Esophagus squamous epithelium (tissue), 5 donors: ENCODE data around the gene DHRS1. TPM values are rescaled to one million over a fixed set of nuclear protein-coding genes. Genes with fewer than 3 reads are reported as not detected.

ENCODE experiments used
- DNase-seq: peaks from one replicate; lab custom pipeline; 2025; lab: John Stamatoyannopoulos, UW
- H3K27ac ChIP-seq, 4 donors: fragments of 200-600 bp; sonication (generic); one replicate each; pipeline ENCODE4 v1.5.1; 2016 to 2019; ENCODE audit warnings: mild to moderate bottlenecking in 1 of 4
- H3K27me3 ChIP-seq, 4 donors: fragments of 200-600 bp; sonication (generic); 1 replicate in 3 of 4; 2 replicates in 1 of 4; pipeline versions ENCODE4 v1.5.1 to v1.6.0; 2017 to 2021; ENCODE audit warnings: antibody characterized with exemption in 1 of 4
- H3K36me3 ChIP-seq, 3 donors: fragments of 200-600 bp; sonication (generic); one replicate each; pipeline ENCODE4 v1.5.1; 2016 to 2019
- H3K4me1 ChIP-seq, 3 donors: fragments of 200-600 bp; sonication (generic); one replicate each; pipeline ENCODE4 v1.5.1; 2017 to 2019
- H3K4me3 ChIP-seq, 4 donors: fragments of 200-600 bp; sonication (generic); 1 replicate in 3 of 4; 2 replicates in 1 of 4; pipeline ENCODE4 v1.5.1; 2016 to 2019; ENCODE audit warnings: mild to moderate bottlenecking in 2 of 4, moderate library complexity in 1 of 4
- H3K9me3 ChIP-seq, 3 donors: fragments of 200-600 bp; sonication (generic); one replicate each; pipeline ENCODE4 v1.5.1; 2016 to 2019
- CTCF ChIP-seq, 6 experiments: fragments of 450-650 bp in 4 of 6; fragments of 200-600 bp in 2 of 6; sonication (generic) in 2 of 6; IDR thresholded peaks; one replicate each; pipeline ENCODE4 v1.5.1; 2016 to 2019; ENCODE audit warnings: antibody characterized with exemption in 6 of 6, mild to moderate bottlenecking in 4 of 6, moderate library complexity in 4 of 6
- POLR2A ChIP-seq, 4 donors: fragments of 450-650 bp; IDR thresholded peaks; one replicate each; pipeline ENCODE4 v1.6.1; 2017; ENCODE audit warnings: antibody characterized with exemption in 4 of 4, mild to moderate bottlenecking in 4 of 4, moderate library complexity in 3 of 4
- WGBS, 2 donors: methylation state at CpG; one replicate each; pipeline ENCODE4 v1.1.5; 2018; 5-methylcytosine and 5-hydroxymethylcytosine counted together
- intact Hi-C: fragments of 100-400 bp; cut with DNase I; formaldehyde crosslinking; loops from one replicate; pipeline ENCODE4 v1.15.0; 2022
- total RNA-seq, 4 donors: library from RNA; depleted of rRNA; stranded (reverse); fragments of >200 nt; gene quantifications; one replicate each; pipeline ENCODE4 v1.1.0, GENCODE V29; 2016
- donor health status: DM: yes; HTN: yes; CAD: no.

DHRS1 gene
- total RNA-seq, 4 donors from 2014 or later = 81.6 to 164 (median 101) TPM

GRCh38 chr14:24274101-24274543 is 25.5 kb downstream of the DHRS1 start:
- no peak for DNase-seq
- Histone ChIP-seq H3K36me3 (peaks cover 0 to 12% (median 3%) of the 10 kb centered on the region in 3 donors), H3K27ac (peak overlapping the region; percentile 85 to 100 (median 96)), H3K9me3 (no peaks in the 10 kb centered on the region), H3K4me1 (peaks cover 24 to 94% (median 31%) of the 10 kb centered on the region in 3 donors), H3K4me3 (no peak overlapping the region), H3K27me3 (no peaks in the 10 kb centered on the region)
- TF ChIP-seq CTCF (IDR thresholded peaks at IDR 0.05) (peak in 1 of 6 experiments; percentile 2), POLR2A (IDR thresholded peaks at IDR 0.05) (peak in 1 of 4 donors; percentile 31)
- WGBS, 2 donors = 20 to 25% methylated on average over 3 of the region's 3 CpGs
- intact Hi-C loops = no loop called here

GRCh38 chr14:24273422-24273998 is 26.1 kb downstream of the DHRS1 start:
- H3K4me3 ChIP-seq = no peak overlapping the region
- peaks cover 18 to 94% (median 25%) of the 10 kb centered on the region in 3 donors for H3K4me1 ChIP-seq
- 47 to 62% methylated on average over 2 to 3 of the region's 3 CpGs for WGBS, 2 donors
- H3K27me3 ChIP-seq = no peaks in the 10 kb centered on the region
- no peak for DNase-seq
- TF ChIP-seq POLR2A (IDR thresholded peaks at IDR 0.05) (no peak), CTCF (IDR thresholded peaks at IDR 0.05) (peak in 3 of 6 experiments; percentile 14 to 59 (median 19))
- H3K9me3 ChIP-seq = no peaks in the 10 kb centered on the region
- H3K36me3 ChIP-seq = peaks cover 0 to 18% (median 3%) of the 10 kb centered on the region in 3 donors
- intact Hi-C loops = no loop called here
- peak overlapping the region; percentile 85 to 100 (median 96) for H3K27ac ChIP-seq

DNA sequence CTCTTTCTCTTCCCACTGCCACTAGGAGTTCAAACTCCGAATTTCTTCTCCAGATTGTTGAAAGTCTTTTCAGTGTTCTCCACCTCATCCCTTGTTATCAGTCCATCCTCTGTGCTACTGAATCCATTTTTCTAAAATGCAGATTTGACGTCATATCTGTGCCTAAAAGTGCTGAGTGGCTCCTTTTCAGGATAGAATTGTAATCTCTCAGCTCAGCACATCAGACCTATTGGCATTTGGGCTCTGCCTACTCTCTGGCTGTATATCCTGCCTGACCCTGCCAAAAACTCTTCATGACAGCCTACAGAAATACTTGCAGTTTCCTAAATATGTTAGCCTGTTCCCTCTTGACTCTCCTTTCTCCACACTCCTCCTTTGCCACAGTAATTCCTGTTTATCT is 27.1 kb downstream of the DHRS1 start:
- Histone ChIP-seq H3K4me3 (no peak overlapping the region), H3K36me3 (peaks cover 3 to 28% (median 11%) of the 10 kb centered on the region in 3 donors), H3K9me3 (no peaks in the 10 kb centered on the region), H3K4me1 (peaks cover 10 to 94% (median 25%) of the 10 kb centered on the region in 3 donors), H3K27me3 (no peaks in the 10 kb centered on the region), H3K27ac (peak overlapping the region; percentile 95 to 100 (median 98))
- no peak for DNase-seq
- no peak for TF ChIP-seq POLR2A (IDR thresholded peaks at IDR 0.05)
- TF ChIP-seq CTCF (IDR thresholded peaks at IDR 0.05) = no peak
- intact Hi-C loops = no loop called here
- 61 to 71% methylated on average over 2 of the region's 2 CpGs for WGBS, 2 donors

GRCh38 chr14:24271834-24272263 is 27.7 kb downstream of the DHRS1 start:
- DNase-seq = no peak
- intact Hi-C loops = no loop called here
- no peaks in the 10 kb centered on the region for H3K9me3 ChIP-seq
- peak overlapping the region; percentile 95 to 100 (median 98) for H3K27ac ChIP-seq
- WGBS, 2 donors = 11 to 18% methylated on average over 3 of the region's 3 CpGs
- no peaks in the 10 kb centered on the region for H3K27me3 ChIP-seq
- H3K4me1 ChIP-seq = peaks cover 5 to 92% (median 25%) of the 10 kb centered on the region in 3 donors
- peaks cover 9 to 34% (median 15%) of the 10 kb centered on the region in 3 donors for H3K36me3 ChIP-seq
- no peak for TF ChIP-seq POLR2A (IDR thresholded peaks at IDR 0.05)
- TF ChIP-seq CTCF (IDR thresholded peaks at IDR 0.05) = no peak
- peak overlapping the region; percentile 65 to 97 (median 89) for H3K4me3 ChIP-seq

GRCh38 chr14:24271134-24271833 is 28.3 kb downstream of the DHRS1 start, which contains the start of gene RABGGTA:
Gene RABGGTA, minus strand, starts transcription at chr14:24271597. Its CDS starts 482 bp downstream, at chr14:24271115.
- intact Hi-C loops = no loop called here
- TF ChIP-seq CTCF (IDR thresholded peaks at IDR 0.05) (peak; percentile 59 to 84 (median 78)), POLR2A (IDR thresholded peaks at IDR 0.05) (peak in 3 of 4 donors; percentile 63 to 87 (median 77))
- peak; percentile 51 for DNase-seq

More at GRCh38 chr14:24271134-24271833, 28.3 kb downstream of the DHRS1 start, which contains the start of gene RABGGTA:
- H3K36me3 ChIP-seq = peaks cover 15 to 40% (median 19%) of the 10 kb centered on the region in 3 donors
- 12 to 17% methylated on average over 2 of the region's 61 CpGs for WGBS, 2 donors
- H3K9me3 ChIP-seq = no peaks in the 10 kb centered on the region
- peaks cover 8 to 92% (median 25%) of the 10 kb centered on the region in 3 donors for H3K4me1 ChIP-seq
- no peaks in the 10 kb centered on the region for H3K27me3 ChIP-seq
- H3K27ac ChIP-seq = peak within 1 kb of the TSS; percentile 95 to 100 (median 98)
- peak within 1 kb of the TSS; percentile 65 to 97 (median 89) for H3K4me3 ChIP-seq
